Spleen (tissue), 7 donors: Measurements from ENCODE around the gene ACTR1B.

Experiments
- POLR2A ChIP-seq, 3 donors: fragments of 450-650 bp; IDR thresholded peaks; one replicate each; pipeline ENCODE4 v1.5.1; 2017; ENCODE audit warnings: antibody characterized with exemption in 3 of 3, mild to moderate bottlenecking in 1 of 3
- POLR2AphosphoS5 ChIP-seq, 3 donors: sonication (generic); formaldehyde crosslinking; IDR thresholded peaks; one replicate each; pipeline ENCODE4 v1.5.1; 2017; ENCODE audit warnings: antibody characterized with exemption in 3 of 3
- TF ChIP-seq, protein P1 (sequence below), 11 experiments: fragments of 200-600 bp in 7 of 11; fragments of 450-650 bp in 4 of 11; sonication (generic) in 4 of 11; IDR thresholded peaks in 8 of 11; conservative IDR thresholded peaks in 3 of 11; 1 replicate in 7 of 11; 2 replicates in 4 of 11; pipeline versions ENCODE4 v1.4.0 to v1.8.0; 2016 to 2021; ENCODE audit warnings: antibody characterized with exemption in 11 of 11, inconsistent platforms in 4 of 11, mild to moderate bottlenecking in 1 of 11
- donor health status: DM: no; HTN: no; CAD: no; lungs with moderate emphysema.
- donor health status: DM: no; HTN: no; CAD: no.
- donor health status: DM: no; HTN: no; CAD: no.

DNA sequence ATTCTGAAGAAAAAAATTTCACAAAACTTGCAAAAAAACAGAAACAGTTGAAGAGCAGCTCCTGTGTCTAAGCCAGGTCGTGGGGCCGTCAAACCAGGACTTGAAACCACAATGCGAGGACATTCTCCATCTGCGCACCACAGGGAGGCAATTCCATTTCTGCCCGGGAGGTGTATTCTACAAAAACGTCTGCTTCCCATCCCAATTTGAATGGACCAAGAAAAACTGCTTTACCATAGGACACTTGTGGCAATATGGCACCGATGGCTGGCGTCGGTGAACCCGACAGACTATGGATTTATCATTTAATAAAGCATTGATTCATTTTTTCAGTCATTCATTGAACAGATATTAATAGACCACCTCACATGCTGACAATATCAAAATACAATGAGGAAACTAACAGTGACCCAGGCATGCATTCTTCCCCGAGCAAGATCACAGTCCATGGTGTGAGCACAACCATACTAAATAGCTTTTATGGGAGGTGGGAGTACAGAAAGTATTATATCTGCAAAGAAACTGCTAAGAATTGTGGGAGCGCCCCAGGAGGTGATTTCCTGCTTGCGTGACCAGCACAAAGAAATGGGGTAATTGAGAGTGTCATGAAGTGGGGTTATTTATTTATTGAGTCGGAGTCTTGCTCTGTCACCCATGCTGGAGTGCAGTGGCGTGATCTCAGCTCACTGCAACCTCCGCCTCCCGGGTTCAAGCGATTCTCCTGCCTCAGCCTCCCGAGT lies 39.1 kb upstream of the ACTR1B start:
- TF ChIP-seq POLR2A (IDR thresholded peaks at IDR 0.05) (no peak), POLR2AphosphoS5 (IDR thresholded peaks at IDR 0.05) (no peak)
- TF ChIP-seq, protein P1, sequence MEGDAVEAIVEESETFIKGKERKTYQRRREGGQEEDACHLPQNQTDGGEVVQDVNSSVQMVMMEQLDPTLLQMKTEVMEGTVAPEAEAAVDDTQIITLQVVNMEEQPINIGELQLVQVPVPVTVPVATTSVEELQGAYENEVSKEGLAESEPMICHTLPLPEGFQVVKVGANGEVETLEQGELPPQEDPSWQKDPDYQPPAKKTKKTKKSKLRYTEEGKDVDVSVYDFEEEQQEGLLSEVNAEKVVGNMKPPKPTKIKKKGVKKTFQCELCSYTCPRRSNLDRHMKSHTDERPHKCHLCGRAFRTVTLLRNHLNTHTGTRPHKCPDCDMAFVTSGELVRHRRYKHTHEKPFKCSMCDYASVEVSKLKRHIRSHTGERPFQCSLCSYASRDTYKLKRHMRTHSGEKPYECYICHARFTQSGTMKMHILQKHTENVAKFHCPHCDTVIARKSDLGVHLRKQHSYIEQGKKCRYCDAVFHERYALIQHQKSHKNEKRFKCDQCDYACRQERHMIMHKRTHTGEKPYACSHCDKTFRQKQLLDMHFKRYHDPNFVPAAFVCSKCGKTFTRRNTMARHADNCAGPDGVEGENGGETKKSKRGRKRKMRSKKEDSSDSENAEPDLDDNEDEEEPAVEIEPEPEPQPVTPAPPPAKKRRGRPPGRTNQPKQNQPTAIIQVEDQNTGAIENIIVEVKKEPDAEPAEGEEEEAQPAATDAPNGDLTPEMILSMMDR (IDR thresholded peaks at IDR 0.05 in 8 of 11, conservative IDR thresholded peaks at IDR 0.05 in 3 of 11), result no peak
